Psoas muscle (tissue), 8 donors: ENCODE data around the gene LIMA1. TPM values are rescaled to one million over a fixed set of nuclear protein-coding genes. Genes with fewer than 3 reads are reported as not detected.

Source experiments
- ATAC-seq, 4 donors: fragments of 200-7000 bp; cut with Tn5 transposase; one replicate each; pipeline ENCODE4 v1.9.1; 2020; ENCODE audit warnings: moderate library complexity in 3 of 4, mild to moderate bottlenecking in 2 of 4
- DNase-seq, 2 donors: peaks; one replicate each; pipeline ENCODE4 v3.0.0-alpha.2; 2020
- H3K27ac ChIP-seq: fragments of 200-600 bp; one replicate; pipeline ENCODE4 v1.8.0; 2022
- H3K27me3 ChIP-seq, 3 donors: fragments of 200-600 bp in 1 of 3; one replicate each; pipeline versions ENCODE4 v1.6.1 to v1.8.0; 2013 to 2022; ENCODE audit warnings: low read length in 2 of 3, mild to moderate bottlenecking in 2 of 3, moderate library complexity in 1 of 3; ENCODE audit not compliant: insufficient read depth in 3 of 3
- H3K36me3 ChIP-seq, 2 donors: fragments of 200-600 bp in 1 of 2; one replicate each; pipeline versions ENCODE4 v1.6.1 to v1.8.0; 2013 to 2022; ENCODE audit warnings: low read depth in 1 of 2, mild to moderate bottlenecking in 1 of 2, moderate library complexity in 1 of 2; ENCODE audit not compliant: insufficient read depth in 1 of 2
- H3K4me1 ChIP-seq: fragments of 200-600 bp; one replicate; pipeline ENCODE4 v1.8.0; 2022
- H3K4me3 ChIP-seq: fragments of 200-600 bp; one replicate; pipeline ENCODE4 v1.8.0; 2022; ENCODE audit warnings: mild to moderate bottlenecking
- H3K9me3 ChIP-seq: fragments of 200-600 bp; one replicate; pipeline ENCODE4 v1.8.0; 2022
- WGBS, 3 donors: extraction: QIAGEN DNeasy Blood & Tissue Kit; methylation state at CpG; one replicate each; pipeline versions ENCODE4 v1.1.6 to v1.1.7; 2013; 5-methylcytosine and 5-hydroxymethylcytosine counted together
- intact Hi-C, 2 donors: fragments of 100-400 bp; cut with DNase I; formaldehyde crosslinking; loops; one replicate each; pipeline versions ENCODE4 v1.11.0 to v1.14.2; 2022
- polyA plus RNA-seq, 3 donors: library from polyadenylated mRNA; stranded (reverse); fragments of 200-250 nt; gene quantifications; one replicate each; pipeline ENCODE4 v1.2.3, GENCODE V29; 2013
- total RNA-seq, 4 donors: library from RNA; stranded (reverse); fragmentation: NEBNext Ultra II Directional in 2 of 4; extraction: Animal tissue kit (Norgen Biotek cat#: 25700) in 2 of 4; gene quantifications; one replicate each; pipeline versions ENCODE4 v1.2.1 to v1.2.4, GENCODE V29; 2021 to 2023
- TF ChIP-seq, protein P1 (sequence below): fragments of 200-600 bp; IDR thresholded peaks from one replicate; pipeline ENCODE4 v1.8.0; 2022; ENCODE audit warnings: antibody characterized with exemption
- donor health status: healthy with polysubstance abuse.
- donor health status: DM: no; HTN: no; CAD: no; lungs with moderate emphysema.
- donor health status: Bipolar disorder and iron deficiency.
- donor health status: healthy.
- donor health status: DM: yes; HTN: yes; CAD: no.
- donor health status: DM: no; HTN: no; CAD: no.
- donor health status: DM: no; HTN: no; CAD: no.
- donor health status: DM: yes; HTN: yes; CAD: no.

LIMA1 gene
- total and polyA plus RNA-seq, 7 donors, result 5.6 to 25.3 (median 9.0) TPM

DNA sequence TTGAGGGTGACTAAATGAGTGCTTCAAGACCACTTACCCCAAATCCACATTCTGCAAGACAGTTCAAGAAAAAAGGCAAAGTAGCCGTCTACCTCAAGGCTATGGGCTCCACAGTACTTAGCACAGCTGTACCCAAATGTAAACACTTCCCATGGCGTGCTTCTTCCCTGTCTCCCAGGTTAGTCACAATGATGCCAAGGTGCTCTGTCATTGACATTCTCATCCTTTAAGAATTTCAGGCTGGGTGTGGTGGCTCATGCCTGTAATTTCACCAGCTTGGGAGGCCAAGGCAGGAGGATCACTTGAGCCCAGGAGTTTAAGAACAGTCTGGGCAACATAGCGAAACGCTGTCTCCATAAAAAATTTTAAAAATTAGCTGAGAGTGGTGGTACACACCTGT is 64.9 kb downstream of the LIMA1 start:
- ATAC-seq (no peak), DNase-seq (no peak)
- H3K27ac ChIP-seq, result no peak overlapping the region
- no peak overlapping the region for H3K4me3 ChIP-seq
- no peaks in the 10 kb centered on the region for H3K9me3 ChIP-seq
- intact Hi-C loops, result loop anchor here in 1 of 2 donors (5.0 kb wide), 1 partner anchor 64 kb away; the partner anchor contains the start of gene LIMA1
- TF ChIP-seq, protein P1, sequence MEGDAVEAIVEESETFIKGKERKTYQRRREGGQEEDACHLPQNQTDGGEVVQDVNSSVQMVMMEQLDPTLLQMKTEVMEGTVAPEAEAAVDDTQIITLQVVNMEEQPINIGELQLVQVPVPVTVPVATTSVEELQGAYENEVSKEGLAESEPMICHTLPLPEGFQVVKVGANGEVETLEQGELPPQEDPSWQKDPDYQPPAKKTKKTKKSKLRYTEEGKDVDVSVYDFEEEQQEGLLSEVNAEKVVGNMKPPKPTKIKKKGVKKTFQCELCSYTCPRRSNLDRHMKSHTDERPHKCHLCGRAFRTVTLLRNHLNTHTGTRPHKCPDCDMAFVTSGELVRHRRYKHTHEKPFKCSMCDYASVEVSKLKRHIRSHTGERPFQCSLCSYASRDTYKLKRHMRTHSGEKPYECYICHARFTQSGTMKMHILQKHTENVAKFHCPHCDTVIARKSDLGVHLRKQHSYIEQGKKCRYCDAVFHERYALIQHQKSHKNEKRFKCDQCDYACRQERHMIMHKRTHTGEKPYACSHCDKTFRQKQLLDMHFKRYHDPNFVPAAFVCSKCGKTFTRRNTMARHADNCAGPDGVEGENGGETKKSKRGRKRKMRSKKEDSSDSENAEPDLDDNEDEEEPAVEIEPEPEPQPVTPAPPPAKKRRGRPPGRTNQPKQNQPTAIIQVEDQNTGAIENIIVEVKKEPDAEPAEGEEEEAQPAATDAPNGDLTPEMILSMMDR, result no peak
- 98 to 99% (median 99%) methylated on average over 4 of the region's 4 CpGs for WGBS, 3 donors
- peaks cover 0 to 15% of the 10 kb centered on the region in 2 donors for H3K36me3 ChIP-seq
- no peaks in the 10 kb centered on the region for H3K27me3 ChIP-seq
- peaks cover 26% of the 10 kb centered on the region for H3K4me1 ChIP-seq

GRCh38 chr12:50217202-50217601 is 66.1 kb downstream of the LIMA1 start:
- ATAC-seq (no peak), DNase-seq (no peak)
- peaks cover 23% of the 10 kb centered on the region for H3K4me1 ChIP-seq
- TF ChIP-seq, protein P1, result no peak
- no peaks in the 10 kb centered on the region for H3K27me3 ChIP-seq
- no peaks in the 10 kb centered on the region for H3K9me3 ChIP-seq
- no peak overlapping the region for H3K4me3 ChIP-seq
- peaks cover 0 to 27% of the 10 kb centered on the region in 2 donors for H3K36me3 ChIP-seq
- 96 to 100% (median 100%) methylated on average over 1 of the region's 1 CpG for WGBS, 3 donors
- H3K27ac ChIP-seq, result no peak overlapping the region
- intact Hi-C loops, result loop anchor here in 1 of 2 donors (5.0 kb wide), 1 partner anchor 65 kb away; the partner anchor contains the start of gene LIMA1

DNA sequence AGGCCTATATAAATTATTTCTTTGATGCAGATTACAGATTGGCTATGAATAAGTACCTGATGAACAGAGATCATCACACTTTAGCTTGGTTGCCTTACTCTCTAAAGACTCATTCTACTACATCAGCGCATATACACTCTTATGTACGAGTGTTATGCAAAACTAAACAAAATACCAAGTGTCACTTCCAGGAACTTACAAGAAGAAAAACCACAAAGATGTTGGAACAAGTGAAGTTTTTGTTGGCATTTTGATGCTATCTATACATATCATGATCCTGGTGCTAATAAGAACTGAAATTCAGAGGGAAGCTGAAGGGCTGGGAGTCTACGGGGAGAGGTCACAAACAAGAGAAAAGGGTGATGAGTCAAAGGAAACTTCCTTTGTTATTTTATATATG is 68.3 kb downstream of the LIMA1 start:
- peaks cover 12% of the 10 kb centered on the region for H3K4me1 ChIP-seq
- no peaks in the 10 kb centered on the region for H3K9me3 ChIP-seq
- peaks cover 0 to 28% of the 10 kb centered on the region in 2 donors for H3K36me3 ChIP-seq
- TF ChIP-seq, protein P1, result no peak
- no peak overlapping the region for H3K4me3 ChIP-seq
- ATAC-seq (no peak), DNase-seq (no peak)
- no peaks in the 10 kb centered on the region for H3K27me3 ChIP-seq
- WGBS, 3 donors, result 92 to 98% (median 93%) methylated on average over 3 of the region's 3 CpGs
- intact Hi-C loops, result loop anchor here in 1 of 2 donors (5.0 kb wide), 1 partner anchor 67 kb away; the partner anchor contains the start of gene LIMA1
- H3K27ac ChIP-seq, result no peak overlapping the region

GRCh38 chr12:50214018-50214417 is 69.3 kb downstream of the LIMA1 start:
- H3K36me3 ChIP-seq, result peaks cover 0 to 30% of the 10 kb centered on the region in 2 donors
- no peaks in the 10 kb centered on the region for H3K9me3 ChIP-seq
- intact Hi-C loops, result no loop called here
- ATAC-seq (no peak), DNase-seq (no peak)
- H3K4me3 ChIP-seq, result no peak overlapping the region
- H3K27me3 ChIP-seq, result no peaks in the 10 kb centered on the region
- no peak overlapping the region for H3K27ac ChIP-seq
- WGBS, 3 donors, result 67 to 72% (median 70%) methylated on average over 1 of the region's 1 CpG
- peaks cover 9% of the 10 kb centered on the region for H3K4me1 ChIP-seq
- TF ChIP-seq, protein P1, result no peak

DNA sequence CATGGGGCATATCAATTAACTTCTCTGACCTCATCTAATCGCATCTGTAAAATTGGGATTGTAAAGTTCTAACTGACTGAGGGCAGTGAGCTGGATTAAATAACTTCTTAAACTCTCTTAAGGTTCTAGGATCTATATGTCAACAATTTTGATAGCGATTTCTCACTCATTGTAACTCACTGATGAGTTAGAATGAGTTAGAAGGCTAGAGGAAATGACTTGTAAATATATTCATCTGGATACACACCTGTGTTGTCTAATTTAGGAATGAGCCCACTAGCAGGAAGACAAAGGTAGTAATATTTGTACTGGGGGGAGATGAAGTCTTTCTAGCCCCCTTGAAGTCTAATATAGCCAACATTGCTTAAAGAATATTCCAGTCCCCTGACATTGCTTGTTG is 69.9 kb downstream of the LIMA1 start:
- Histone ChIP-seq H3K27ac (no peak overlapping the region), H3K27me3 (no peaks in the 10 kb centered on the region), H3K36me3 (peaks cover 0 to 32% of the 10 kb centered on the region in 2 donors), H3K4me1 (peaks cover 9% of the 10 kb centered on the region), H3K4me3 (no peak overlapping the region), H3K9me3 (no peaks in the 10 kb centered on the region)
- ATAC-seq (no peak), DNase-seq (no peak)
- intact Hi-C loops, result no loop called here
- TF ChIP-seq, protein P1, result no peak
- 88 to 93% (median 91%) methylated on average over 2 of the region's 2 CpGs for WGBS, 3 donors
